HCT116 (cell line): Measurements from ENCODE around the gene PRSS56.
A peak's percentile ranks its signal among the peaks of the same experiment; 100 is the strongest.

Experiments used
- CTCF ChIP-seq, 3 experiments: fragments of 200-600 bp in 1 of 3; sonication (generic) in 1 of 3; IDR thresholded peaks in 2 of 3; conservative IDR thresholded peaks in 1 of 3; 2 replicates each; pipeline ENCODE4 v1.5.1; 2012 to 2017; ENCODE audit warnings: low read depth in 2 of 3, low read length in 2 of 3, antibody characterized with exemption in 1 of 3, borderline replicate concordance in 1 of 3, control low read depth in 1 of 3, mild to moderate bottlenecking in 1 of 3, mixed read lengths in 1 of 3, mixed run types in 1 of 3, moderate library complexity in 1 of 3; ENCODE audit not compliant: insufficient read depth in 1 of 3
- ELF1 ChIP-seq: IDR thresholded peaks from 2 replicates; pipeline ENCODE4 v1.6.1; 2012; ENCODE audit warnings: low read depth, borderline replicate concordance
- EZH2 ChIP-seq: fragments of 200-600 bp; sonication (generic); IDR thresholded peaks from 2 replicates; pipeline ENCODE4 v1.6.1; 2017; ENCODE audit warnings: antibody characterized with exemption, mixed run types
- EZH2phosphoT487 ChIP-seq: fragments of 200-600 bp; IDR thresholded peaks from 2 replicates; pipeline ENCODE4 v1.6.1; 2018; ENCODE audit warnings: antibody characterized with exemption, borderline replicate concordance
- POLR2A ChIP-seq: IDR thresholded peaks from 2 replicates; pipeline ENCODE4 v1.7.0; 2011; ENCODE audit warnings: borderline replicate concordance; ENCODE audit not compliant: insufficient read depth, insufficient read length; ENCODE audit errors: extremely low read depth
- POLR2AphosphoS5 ChIP-seq: IDR thresholded peaks from 2 replicates; pipeline ENCODE4 v1.6.1; 2011; ENCODE audit warnings: mild to moderate bottlenecking, low read depth, low read length, moderate library complexity
- RAD21 ChIP-seq: IDR thresholded peaks from 2 replicates; pipeline ENCODE4 v1.6.1; 2012; ENCODE audit warnings: low read depth, mild to moderate bottlenecking
- TCF7L2 ChIP-seq: IDR thresholded peaks from 2 replicates; pipeline ENCODE4 v1.7.0; 2011; ENCODE audit warnings: borderline replicate concordance, inconsistent platforms; ENCODE audit not compliant: insufficient read depth, insufficient read length; ENCODE audit errors: extremely low read depth
- YY1 ChIP-seq: IDR thresholded peaks from 2 replicates; pipeline ENCODE4 v1.6.1; 2011; ENCODE audit warnings: low read length, low read depth, moderate library complexity, mild to moderate bottlenecking; ENCODE audit not compliant: insufficient replicate concordance; ENCODE audit errors: extremely low read depth
- ZNF274 ChIP-seq: fragments of 200-500 bp; sonication (Bioruptor generic); IDR thresholded peaks from 2 replicates; pipeline ENCODE4 v1.6.1; 2014; ENCODE audit warnings: mild to moderate bottlenecking, low read depth, low read length, inconsistent platforms
- TF ChIP-seq, protein P1 (sequence below): IDR thresholded peaks from 2 replicates; pipeline ENCODE4 v1.6.1; 2012; ENCODE audit warnings: low read depth
- TF ChIP-seq, protein P2 (sequence below): IDR thresholded peaks from 2 replicates; pipeline ENCODE4 v1.6.1; 2012

GRCh38 chr2:232541195-232541960 is 21.2 kb downstream of the PRSS56 start:
- TF ChIP-seq EZH2: no peak
- no peak for TF ChIP-seq POLR2A
- peak; percentile 8; the same call in 1 of the 2 replicates for TF ChIP-seq POLR2AphosphoS5
- TF ChIP-seq, protein P1, sequence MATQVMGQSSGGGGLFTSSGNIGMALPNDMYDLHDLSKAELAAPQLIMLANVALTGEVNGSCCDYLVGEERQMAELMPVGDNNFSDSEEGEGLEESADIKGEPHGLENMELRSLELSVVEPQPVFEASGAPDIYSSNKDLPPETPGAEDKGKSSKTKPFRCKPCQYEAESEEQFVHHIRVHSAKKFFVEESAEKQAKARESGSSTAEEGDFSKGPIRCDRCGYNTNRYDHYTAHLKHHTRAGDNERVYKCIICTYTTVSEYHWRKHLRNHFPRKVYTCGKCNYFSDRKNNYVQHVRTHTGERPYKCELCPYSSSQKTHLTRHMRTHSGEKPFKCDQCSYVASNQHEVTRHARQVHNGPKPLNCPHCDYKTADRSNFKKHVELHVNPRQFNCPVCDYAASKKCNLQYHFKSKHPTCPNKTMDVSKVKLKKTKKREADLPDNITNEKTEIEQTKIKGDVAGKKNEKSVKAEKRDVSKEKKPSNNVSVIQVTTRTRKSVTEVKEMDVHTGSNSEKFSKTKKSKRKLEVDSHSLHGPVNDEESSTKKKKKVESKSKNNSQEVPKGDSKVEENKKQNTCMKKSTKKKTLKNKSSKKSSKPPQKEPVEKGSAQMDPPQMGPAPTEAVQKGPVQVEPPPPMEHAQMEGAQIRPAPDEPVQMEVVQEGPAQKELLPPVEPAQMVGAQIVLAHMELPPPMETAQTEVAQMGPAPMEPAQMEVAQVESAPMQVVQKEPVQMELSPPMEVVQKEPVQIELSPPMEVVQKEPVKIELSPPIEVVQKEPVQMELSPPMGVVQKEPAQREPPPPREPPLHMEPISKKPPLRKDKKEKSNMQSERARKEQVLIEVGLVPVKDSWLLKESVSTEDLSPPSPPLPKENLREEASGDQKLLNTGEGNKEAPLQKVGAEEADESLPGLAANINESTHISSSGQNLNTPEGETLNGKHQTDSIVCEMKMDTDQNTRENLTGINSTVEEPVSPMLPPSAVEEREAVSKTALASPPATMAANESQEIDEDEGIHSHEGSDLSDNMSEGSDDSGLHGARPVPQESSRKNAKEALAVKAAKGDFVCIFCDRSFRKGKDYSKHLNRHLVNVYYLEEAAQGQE: no peak
- no peak for TF ChIP-seq YY1
- no peak for TF ChIP-seq RAD21
- no peak for TF ChIP-seq CTCF (IDR thresholded peaks at IDR 0.05 in 2 of 3, conservative IDR thresholded peaks at IDR 0.05 in 1 of 3; ENCODE audit: borderline replicate concordance in 1 of 3, insufficient read depth in 1 of 3, low read depth in 2 of 3, low read length in 2 of 3)
- no peak for TF ChIP-seq TCF7L2
- no peak for TF ChIP-seq ELF1
- TF ChIP-seq, protein P2, sequence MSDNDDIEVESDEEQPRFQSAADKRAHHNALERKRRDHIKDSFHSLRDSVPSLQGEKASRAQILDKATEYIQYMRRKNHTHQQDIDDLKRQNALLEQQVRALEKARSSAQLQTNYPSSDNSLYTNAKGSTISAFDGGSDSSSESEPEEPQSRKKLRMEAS: no peak
- no peak for TF ChIP-seq EZH2phosphoT487
- TF ChIP-seq ZNF274: no peak
